Left hindlimb (tissue), 1 donor: Measurements from ENCODE around the gene TCHP.
"Not testable (repeated sequence)": the region's sequence is repeated elsewhere in the genome, so short reads cannot be mapped to it uniquely, and the experiment has no call there.

Experiments used
- DNase-seq: peaks from one replicate; pipeline ENCODE4 v3.0.0-alpha.2; 2018

The TCHP gene

GRCh38 chr12:109910969-109911348, 10.9 kb downstream of the TCHP start:
- no peak for DNase-seq

- DNase-seq = peak; percentile 49
Observed at GRCh38 chr12:109912855-109913321, 12.8 kb downstream of the TCHP start.

GRCh38 chr12:109914461-109914860, 14.4 kb downstream of the TCHP start:
- no peak for DNase-seq

GRCh38 chr12:109915171-109916040, 15.3 kb downstream of the TCHP start:
- no peak for DNase-seq

GRCh38 chr12:109916045-109916444, 16.0 kb downstream of the TCHP start:
- DNase-seq = no peak

GRCh38 chr12:109919456-109919855, 19.4 kb downstream of the TCHP start:
- DNase-seq = no peak

GRCh38 chr12:109920261-109920780, 20.2 kb downstream of the TCHP start:
- DNase-seq = no peak

GRCh38 chr12:109921982-109922381, 21.9 kb downstream of the TCHP start:
- no peak for DNase-seq

GRCh38 chr12:109923038-109923437, 23.0 kb downstream of the TCHP start:
- no peak for DNase-seq

GRCh38 chr12:109923481-109924245, 23.6 kb downstream of the TCHP start:
- DNase-seq = no peak

GRCh38 chr12:109925185-109925840, 25.2 kb downstream of the TCHP start:
- DNase-seq = no peak

GRCh38 chr12:109926016-109926415, 25.9 kb downstream of the TCHP start:
- DNase-seq = no peak

GRCh38 chr12:109926488-109927210, 26.6 kb downstream of the TCHP start:
- DNase-seq = no peak

GRCh38 chr12:109927622-109928021, 27.5 kb downstream of the TCHP start:
- DNase-seq = no peak

- DNase-seq = no peak
Observed at GRCh38 chr12:109928058-109928656, 28.1 kb downstream of the TCHP start.

GRCh38 chr12:109929326-109929725, 29.3 kb downstream of the TCHP start:
- not testable (repeated sequence) for DNase-seq

- no peak for DNase-seq
Observed at GRCh38 chr12:109930028-109930800, 30.1 kb downstream of the TCHP start.

GRCh38 chr12:109931143-109931542, 31.1 kb downstream of the TCHP start:
- DNase-seq = no peak

GRCh38 chr12:109932878-109933503, 32.9 kb downstream of the TCHP start:
- peak; percentile 45 for DNase-seq

GRCh38 chr12:109934026-109934425, 34.0 kb downstream of the TCHP start:
- DNase-seq = no peak

GRCh38 chr12:109937371-109937770, 37.3 kb downstream of the TCHP start:
- DNase-seq = no peak
